GM12892 (cell line): Measurements from ENCODE around the gene LARGE1.

Experiments
- POLR2A ChIP-seq: IDR thresholded peaks from 2 replicates; pipeline ENCODE4 v1.6.1; 2011; ENCODE audit warnings: low read depth, low read length, control low read depth
- POLR2AphosphoS5 ChIP-seq: IDR thresholded peaks from 2 replicates; pipeline ENCODE4 v1.6.1; 2011; ENCODE audit warnings: low read depth, low read length, control low read depth
- TAF1 ChIP-seq: IDR thresholded peaks from 2 replicates; pipeline ENCODE4 v1.6.1; 2011; ENCODE audit warnings: low read depth, mild to moderate bottlenecking, control low read depth, low read length, borderline replicate concordance

DNA sequence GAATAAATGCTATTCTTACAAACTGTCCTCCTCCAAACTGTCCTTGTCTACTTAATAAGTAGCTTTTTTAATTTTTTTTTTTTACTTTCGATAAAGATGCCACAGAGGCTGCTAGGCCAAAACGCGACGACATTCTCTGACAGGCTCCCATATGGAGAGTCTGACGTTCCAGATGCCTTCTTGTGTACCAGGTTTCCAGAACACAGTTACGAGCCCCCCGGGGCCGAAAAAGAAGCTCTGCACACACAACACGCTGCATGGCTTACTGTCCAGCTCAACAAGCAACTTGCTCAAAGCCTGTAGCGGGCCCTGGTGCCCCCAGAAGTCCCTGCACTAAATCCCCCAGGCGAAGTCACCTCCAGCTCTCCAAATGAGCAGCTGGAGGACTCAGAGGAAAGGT is 39.3 kb downstream of the LARGE1 start:
- TF ChIP-seq TAF1, result no peak
- no peak for TF ChIP-seq POLR2A
- TF ChIP-seq POLR2AphosphoS5, result no peak
